ENCODE data around the gene RNF175.

The RNF175 gene

DNA sequence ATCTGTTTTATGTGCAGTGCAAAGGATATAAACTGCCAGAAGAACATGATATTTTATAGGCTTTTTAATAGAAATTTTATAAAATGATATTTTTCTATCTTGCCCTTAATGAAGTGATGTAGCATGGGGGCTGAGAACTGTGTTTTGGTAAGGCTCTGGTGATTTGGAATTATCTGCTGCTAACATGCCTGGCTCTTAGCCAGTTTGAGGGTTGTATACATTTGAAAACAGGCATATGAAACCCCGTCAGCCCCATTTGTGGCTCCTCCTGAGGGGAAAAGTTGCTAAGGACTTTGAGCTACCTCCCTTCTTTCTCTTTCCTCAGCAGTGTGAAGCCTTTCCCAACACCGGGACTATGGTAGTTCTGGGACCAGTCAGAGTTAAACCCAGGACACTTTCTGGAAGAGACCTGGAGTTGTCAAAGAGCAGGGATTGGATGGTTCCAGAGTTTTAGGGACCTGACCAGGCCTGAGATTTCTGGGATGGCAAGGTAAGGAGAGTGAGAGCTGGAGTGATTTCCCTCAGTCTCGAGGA, 24.4 kb upstream of the RNF175 start:
- no peak for DNase-seq

DNA sequence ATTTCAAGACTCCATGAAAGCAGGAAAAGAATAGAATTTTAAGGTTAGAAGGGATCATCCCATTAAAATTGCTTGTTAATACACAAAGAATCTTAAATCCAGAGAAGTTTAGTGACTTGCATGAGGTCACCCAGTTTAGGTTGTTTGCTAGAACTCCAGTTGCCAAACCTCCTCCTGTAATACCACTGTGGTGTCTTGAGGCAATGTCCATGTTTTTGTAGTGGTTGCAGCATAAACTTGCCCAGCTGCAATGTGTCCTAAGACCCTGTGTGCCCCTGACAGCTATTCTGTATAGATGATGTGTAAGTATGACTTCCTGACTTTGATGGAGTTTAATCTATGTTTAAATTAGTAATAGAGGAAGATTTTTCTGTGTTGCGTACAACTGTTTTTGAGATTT, 22.8 kb upstream of the RNF175 start:
- no peak for DNase-seq

DNA sequence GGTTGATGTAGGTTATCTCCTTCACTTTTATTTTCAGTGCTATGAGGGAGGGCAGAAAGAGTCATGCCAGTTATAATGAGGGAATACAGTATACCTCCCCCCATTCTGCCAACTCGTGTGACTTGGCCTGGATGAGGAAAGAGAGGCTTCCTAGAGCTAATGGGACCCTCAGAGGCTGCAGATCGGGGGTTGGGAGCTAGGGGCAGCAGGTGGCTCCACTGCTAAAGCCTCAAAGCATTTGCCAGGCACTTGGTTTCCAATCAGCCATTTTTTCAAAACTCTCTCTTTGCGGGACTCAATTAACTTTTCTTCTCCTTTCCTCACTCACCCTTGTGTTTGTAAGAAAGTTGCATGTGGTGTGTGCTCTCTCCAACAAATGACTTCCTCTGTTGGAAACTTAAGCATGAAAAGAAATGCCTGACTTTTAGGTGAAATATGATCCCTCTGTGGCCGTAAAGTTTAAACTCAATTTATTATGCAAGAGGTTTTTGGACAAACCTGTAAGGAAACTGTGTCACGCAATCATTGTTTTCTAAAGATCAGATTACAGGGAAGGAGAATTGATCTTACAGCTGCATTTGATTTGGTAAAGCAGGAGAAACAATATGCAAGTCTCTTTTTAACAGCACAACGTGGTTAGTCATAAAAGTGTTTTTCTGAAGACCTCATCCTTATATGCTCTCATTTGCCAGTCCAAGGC, 22.0 kb upstream of the RNF175 start:
- no peak for DNase-seq

DNA sequence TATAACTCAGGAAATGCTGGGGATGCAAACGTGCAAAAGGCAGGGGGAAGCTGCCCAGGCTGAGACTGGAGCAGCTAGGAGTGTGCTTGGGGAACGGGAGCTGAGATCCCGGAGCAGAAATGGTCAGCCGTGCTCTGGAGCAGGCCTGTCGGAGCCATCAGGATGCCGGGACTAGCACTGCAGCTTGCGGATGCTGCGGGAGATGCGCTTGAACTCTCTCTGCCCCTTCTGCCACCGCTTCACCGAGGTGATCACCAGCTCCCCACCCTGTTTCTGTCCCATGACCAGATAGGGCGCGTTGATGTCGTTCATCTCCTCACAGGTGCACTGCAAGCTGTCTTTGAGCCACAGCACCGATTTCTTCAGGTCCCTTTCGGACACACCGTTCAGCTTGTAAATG, 21.5 kb upstream of the RNF175 start:
- DNase-seq: no peak

GRCh38 chr4:153780876-153781275, 21.1 kb upstream of the RNF175 start:
- DNase-seq: no peak

DNA sequence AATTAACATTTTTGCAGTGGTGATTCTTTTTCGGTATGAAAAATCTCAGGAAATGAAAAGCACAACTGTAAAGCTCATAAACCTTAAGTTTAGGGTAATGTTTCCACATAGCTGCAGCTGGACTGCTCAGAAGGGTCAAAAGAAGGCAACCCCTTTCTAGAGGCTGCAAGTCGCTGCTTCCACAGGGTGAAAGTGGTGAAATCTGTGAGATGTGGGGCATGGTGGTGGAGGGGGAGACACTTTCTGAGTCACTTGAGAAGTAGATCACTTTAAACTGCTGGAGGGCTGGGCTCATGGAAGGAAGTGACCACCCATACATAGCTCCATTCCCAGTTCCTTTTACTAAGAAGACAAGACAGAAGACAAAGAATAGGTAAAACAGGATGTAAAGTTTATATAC, 20.4 kb upstream of the RNF175 start:
- no peak for DNase-seq

DNA sequence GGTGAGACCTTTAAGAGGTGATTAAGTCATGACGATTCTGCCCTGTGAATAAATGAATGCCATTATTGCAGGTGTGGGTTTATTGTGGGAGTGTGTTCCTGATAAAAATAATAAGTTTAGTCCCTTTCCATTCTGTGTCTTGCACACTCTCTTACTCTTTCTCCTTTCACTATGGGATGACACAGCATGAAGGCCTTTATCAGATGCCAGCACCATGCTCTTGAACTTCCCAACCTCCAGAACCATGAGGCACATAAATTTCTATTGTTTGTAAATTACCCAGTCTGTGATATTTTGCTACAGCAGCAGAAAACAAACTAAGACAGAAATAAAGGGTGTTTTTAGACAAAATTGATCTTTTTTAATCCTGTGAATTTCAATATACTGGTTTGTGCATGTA, 18.6 kb upstream of the RNF175 start:
- no peak for DNase-seq

- no peak for DNase-seq
Measured at GRCh38 chr4:153777421-153777820, 17.6 kb upstream of the RNF175 start.

GRCh38 chr4:153776601-153777000, 16.8 kb upstream of the RNF175 start:
- DNase-seq: no peak

GRCh38 chr4:153773236-153773690, 13.4 kb upstream of the RNF175 start:
- no peak for DNase-seq

DNA sequence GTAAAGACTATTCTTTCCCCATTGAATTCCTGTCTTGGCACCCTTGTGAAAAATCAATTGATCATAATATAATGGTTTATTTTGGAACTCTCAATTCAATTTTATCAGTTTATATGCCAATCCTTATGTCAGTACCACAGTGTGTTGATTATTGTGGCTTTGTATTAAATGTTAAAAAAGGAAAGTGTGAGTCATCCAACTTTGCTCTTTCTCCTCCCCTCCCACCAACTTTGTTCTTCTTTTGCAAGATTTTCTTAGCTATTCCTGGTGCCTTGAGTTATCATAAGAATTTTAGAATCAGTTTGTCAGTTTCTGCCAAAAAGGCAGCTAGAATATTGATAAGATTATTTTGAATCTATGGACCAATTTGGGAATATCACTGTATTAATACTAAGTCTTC, 11.2 kb upstream of the RNF175 start:
- no peak for DNase-seq

GRCh38 chr4:153766758-153767157, 6.9 kb upstream of the RNF175 start:
- no peak for DNase-seq

GRCh38 chr4:153765894-153766293, 6.1 kb upstream of the RNF175 start:
- no peak for DNase-seq

DNA sequence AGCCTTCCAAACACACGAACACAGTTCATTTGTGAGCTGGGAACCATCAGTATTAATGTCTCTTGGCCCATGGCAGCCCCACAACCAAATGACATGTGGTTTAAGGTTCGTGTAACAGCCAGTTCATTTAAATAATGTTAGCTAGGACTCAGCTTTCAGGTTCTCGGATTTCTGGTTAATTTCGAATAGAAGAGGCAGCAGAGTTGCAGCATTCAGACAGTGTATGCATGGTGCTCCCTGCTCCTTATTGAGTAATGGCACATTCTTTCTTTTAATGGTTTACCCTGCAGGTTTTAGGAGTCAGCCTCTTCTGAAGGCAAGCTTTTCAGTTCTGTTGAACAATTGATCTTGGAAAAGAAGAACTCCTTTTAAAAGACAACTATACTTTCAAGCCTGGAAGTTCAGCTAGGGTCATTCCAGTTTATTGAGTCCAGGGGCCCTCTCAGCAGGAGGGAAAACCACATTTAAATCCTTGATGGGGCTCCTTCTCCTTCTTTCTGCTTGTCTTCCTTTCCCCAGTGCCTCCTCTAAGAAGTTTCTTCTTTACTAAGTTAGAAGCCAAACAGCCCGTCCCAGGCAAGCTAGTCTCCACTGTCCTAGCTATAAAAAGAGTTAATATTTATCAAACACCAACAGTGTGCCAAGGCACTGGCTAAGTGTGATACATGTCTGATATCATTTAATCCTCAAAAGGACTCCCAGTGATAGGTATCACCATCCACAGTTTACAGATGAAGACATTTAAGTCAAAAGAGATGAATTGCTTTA, 5.0 kb upstream of the RNF175 start:
- no peak for DNase-seq

- no peak for DNase-seq
Measured at GRCh38 chr4:153763404-153763803, 3.6 kb upstream of the RNF175 start.

DNA sequence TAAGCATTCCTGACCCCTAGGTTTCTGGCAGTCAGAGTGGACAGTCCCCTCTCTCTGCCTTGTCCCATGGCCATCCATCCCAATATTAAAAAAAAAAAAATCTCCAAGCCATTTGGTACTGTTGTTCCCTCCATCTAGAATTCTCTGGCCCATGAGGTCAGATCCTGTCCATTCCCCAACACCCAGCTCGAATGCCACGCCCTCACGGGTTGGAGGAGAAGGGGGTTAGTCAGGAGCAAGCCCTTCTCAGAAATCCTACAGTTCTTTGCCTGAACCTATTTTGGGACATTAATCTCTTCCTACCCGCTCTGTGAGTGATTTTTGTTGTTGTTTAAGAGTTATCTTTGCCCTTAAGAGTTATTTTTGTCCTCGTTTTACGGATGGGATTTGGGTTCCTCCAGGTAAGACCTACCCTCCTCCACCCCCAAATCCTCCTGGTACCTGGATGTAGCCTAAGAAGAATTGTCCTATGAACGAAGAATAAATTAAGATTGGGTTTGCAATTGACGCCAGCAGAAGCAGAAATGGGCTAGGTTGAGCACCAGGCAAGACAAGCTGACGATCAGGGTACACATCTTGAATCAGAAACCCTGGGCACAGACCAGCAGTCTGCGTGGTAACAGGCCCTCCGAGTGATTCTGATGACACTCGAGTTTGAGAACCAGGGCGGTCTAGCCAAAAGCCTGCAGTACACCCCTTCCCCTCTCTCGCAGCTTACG, 977 bp downstream of the RNF175 start:
- no peak for DNase-seq

GRCh38 chr4:153758136-153758535, 1.7 kb downstream of the RNF175 start:
- no peak for DNase-seq

GRCh38 chr4:153757407-153757806, 2.4 kb downstream of the RNF175 start:
- no peak for DNase-seq

DNA sequence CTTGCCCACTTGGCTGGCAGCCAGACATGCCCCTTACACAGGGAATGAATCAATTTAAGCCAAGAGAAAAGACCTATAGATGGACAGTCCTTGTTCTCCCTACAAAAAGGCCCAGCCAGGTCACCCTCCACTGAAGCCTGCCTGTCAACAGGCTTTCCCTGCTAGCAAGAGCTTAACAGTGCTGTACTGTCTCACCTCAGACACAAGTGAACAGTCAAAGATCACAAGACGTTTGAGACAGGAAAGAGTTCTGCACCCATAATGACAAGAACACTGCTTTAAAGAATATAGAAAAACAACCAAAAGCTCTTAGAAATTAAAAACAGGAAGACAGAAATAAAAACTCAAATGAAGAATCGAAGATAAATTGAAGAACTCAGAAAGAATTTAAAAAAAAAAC, 4.6 kb downstream of the RNF175 start:
- no peak for DNase-seq

DNA sequence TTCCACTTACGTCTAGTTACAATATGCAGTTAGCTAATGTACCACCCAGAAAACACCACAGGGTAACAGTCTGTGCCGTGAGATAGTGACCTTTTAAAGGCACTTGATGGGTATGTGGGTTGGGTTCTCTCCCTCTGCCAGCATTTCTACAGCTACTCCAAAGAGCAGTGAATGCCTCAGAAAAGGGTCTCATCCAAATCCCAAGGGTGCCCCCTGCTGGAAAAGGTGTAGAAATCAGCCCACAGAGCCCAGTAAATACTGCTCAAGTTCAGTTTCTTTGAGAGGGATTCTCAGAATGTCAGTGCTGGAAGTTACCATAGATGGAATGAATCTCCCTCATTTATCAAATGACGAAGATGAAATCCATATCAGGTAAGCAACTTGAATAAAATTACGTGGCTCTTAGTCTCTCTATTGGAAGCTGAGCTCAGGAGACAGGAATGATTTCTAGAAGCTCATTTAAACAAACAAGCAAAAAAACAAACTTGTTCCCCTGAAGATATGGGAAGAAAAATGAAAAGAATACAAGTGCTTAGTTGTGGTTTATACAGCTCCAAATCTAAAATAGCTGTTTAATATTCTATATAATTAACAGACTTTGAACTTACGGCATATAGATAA, 9.5 kb downstream of the RNF175 start:
- no peak for DNase-seq

DNA sequence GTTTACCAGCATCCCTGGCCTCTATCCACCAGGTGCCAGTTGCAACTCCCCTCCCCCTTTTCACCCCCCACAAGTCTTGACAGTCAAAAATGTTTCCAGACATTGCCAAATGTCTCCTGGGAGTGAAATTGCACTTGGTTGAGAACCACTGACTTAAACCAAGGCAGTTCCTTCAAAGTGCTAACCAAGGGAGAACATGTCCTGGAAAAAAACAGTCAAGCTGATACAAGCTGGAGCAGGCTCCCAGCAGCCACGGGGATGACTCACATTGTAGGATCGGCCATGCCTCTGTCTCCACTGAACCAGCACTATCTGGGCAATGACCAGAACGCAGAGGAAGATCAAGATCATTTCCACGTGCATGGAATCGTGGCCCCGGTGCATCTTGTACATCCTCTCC, 11.4 kb downstream of the RNF175 start:
- DNase-seq: no peak

DNA sequence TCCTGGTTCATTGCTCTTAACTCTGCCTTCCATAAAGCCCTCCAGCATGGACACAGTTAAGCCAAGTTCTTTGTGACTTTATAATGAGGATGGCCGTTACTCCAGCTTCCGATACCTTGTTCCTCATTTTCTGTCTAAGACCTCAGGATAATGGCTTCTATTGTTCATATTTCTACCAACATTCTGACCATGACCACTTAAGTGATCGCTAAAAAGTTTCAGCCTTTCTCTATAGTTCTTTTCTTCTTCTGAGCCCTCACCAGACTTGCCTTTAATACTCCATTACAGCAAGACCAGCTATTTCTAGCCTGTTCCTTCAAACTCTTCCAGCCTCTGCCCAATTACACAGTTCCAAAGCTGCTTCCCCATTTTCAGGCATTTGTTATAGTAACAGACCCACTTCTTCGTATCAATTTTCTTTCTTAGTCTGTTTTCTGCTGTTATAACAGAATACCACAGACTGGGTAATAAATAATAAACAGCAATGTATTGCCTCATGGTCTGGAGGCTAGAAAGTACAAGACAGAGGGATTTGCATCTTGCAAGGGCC, 12.3 kb downstream of the RNF175 start:
- DNase-seq: no peak

GRCh38 chr4:153745651-153746050, 14.2 kb downstream of the RNF175 start:
- DNase-seq: no peak
